GM12891 (cell line): Measurements from ENCODE around the gene IFT81.

Source experiments
- PAX5 ChIP-seq: IDR thresholded peaks from 2 replicates; pipeline ENCODE4 v1.6.1; 2011; ENCODE audit warnings: low read length, moderate library complexity, mild to moderate bottlenecking; ENCODE audit not compliant: insufficient read depth, severe bottlenecking
- POLR2A ChIP-seq: IDR thresholded peaks from 2 replicates; pipeline ENCODE4 v1.6.1; 2011; ENCODE audit warnings: low read depth, low read length, control low read depth
- POLR2AphosphoS5 ChIP-seq: IDR thresholded peaks from 2 replicates; pipeline ENCODE4 v1.6.1; 2011; ENCODE audit warnings: low read depth, low read length, control low read depth
- POU2F2 ChIP-seq: IDR thresholded peaks from 2 replicates; pipeline ENCODE4 v1.6.1; 2011; ENCODE audit warnings: low read depth, mild to moderate bottlenecking, control low read depth, low read length, moderate library complexity
- SPI1 ChIP-seq: IDR thresholded peaks from 2 replicates; pipeline ENCODE4 v1.6.1; 2011; ENCODE audit warnings: low read depth, low read length, control low read depth
- TAF1 ChIP-seq: IDR thresholded peaks from 2 replicates; pipeline ENCODE4 v1.6.1; 2011; ENCODE audit warnings: low read depth, low read length, control low read depth

DNA sequence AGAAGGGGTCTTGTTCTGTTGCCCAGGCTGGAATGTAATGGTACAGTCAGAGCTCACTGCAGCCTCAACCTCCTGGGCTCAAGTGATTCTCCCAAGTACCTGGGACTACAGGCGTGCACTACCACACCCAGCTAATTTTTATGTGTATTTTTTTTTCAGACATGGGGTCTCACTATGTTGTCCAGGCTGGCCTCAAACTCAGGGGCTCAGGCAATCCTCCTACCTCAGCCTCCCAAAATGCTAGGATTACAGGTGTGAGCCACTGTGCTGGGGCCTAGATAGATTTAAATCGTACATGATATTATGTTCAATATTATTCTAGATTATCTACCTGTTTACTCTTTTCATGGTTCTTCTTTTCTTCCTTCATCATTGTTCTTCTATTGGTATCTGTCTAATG is 61.5 kb downstream of the IFT81 start:
- TF ChIP-seq POLR2AphosphoS5 (no peak), POLR2A (no peak), TAF1 (no peak), SPI1 (no peak), POU2F2 (no peak), PAX5 (no peak)
